T-helper 17 cell (primary cell): ENCODE measurements around the gene HNRNPC. TPM values are rescaled to one million over a fixed set of nuclear protein-coding genes. Genes with fewer than 3 reads are reported as not detected.

Experiments
- ATAC-seq: fragments of 150-1000 bp; cut with Tn5 transposase; 2 replicates; pipeline ENCODE4 v1.10.0; 2021; ENCODE audit warnings: mild to moderate bottlenecking, moderate library complexity
- DNase-seq, 3 donors: peaks; one replicate each; pipeline versions ENCODE4 v3.0.0 to v3.0.0-alpha.2; 2020 to 2021
- H3K9me3 ChIP-seq: one replicate; pipeline ENCODE4 v1.7.0; 2013; ENCODE audit warnings: low read length, mild to moderate bottlenecking; ENCODE audit not compliant: control insufficient read depth, poor library complexity, severe bottlenecking
- H3K27ac Mint-ChIP-seq: one replicate; pipeline ENCODE4 v1.8.0; 2022; ENCODE audit warnings: mild to moderate bottlenecking, moderate library complexity, mixed read lengths
- H3K27me3 Mint-ChIP-seq: one replicate; pipeline ENCODE4 v1.8.0; 2022; ENCODE audit warnings: mixed read lengths
- H3K36me3 Mint-ChIP-seq: one replicate; pipeline ENCODE4 v1.8.0; 2022; ENCODE audit warnings: low read depth, mixed read lengths
- H3K4me1 Mint-ChIP-seq: one replicate; pipeline ENCODE4 v1.8.0; 2022; ENCODE audit warnings: mild to moderate bottlenecking, mixed read lengths
- H3K4me3 Mint-ChIP-seq: one replicate; pipeline ENCODE4 v1.8.0; 2022; ENCODE audit warnings: mild to moderate bottlenecking, moderate library complexity, mixed read lengths
- total RNA-seq, 4 donors: library from RNA in 2 of 4; stranded (reverse) in 2 of 4; gene quantifications; one replicate each; pipeline ENCODE4 v1.2.3 and lab custom pipeline; 2022 to 2026

HNRNPC gene
- total RNA-seq, 2 donors from 2014 or later, result 576 to 580 TPM

- H3K27ac Mint-ChIP-seq, result peak overlapping the region; percentile 34
- ATAC-seq, result no peak
- H3K36me3 Mint-ChIP-seq, result peaks cover 23% of the 10 kb centered on the region
- H3K4me3 Mint-ChIP-seq, result no peak overlapping the region
- no peaks in the 10 kb centered on the region for H3K27me3 Mint-ChIP-seq
- no peak for DNase-seq
- no peaks in the 10 kb centered on the region for H3K9me3 ChIP-seq
- peaks cover 27% of the 10 kb centered on the region for H3K4me1 Mint-ChIP-seq
Observed at GRCh38 chr14:21209185-21209584, 60.1 kb downstream of the HNRNPC start.

DNA sequence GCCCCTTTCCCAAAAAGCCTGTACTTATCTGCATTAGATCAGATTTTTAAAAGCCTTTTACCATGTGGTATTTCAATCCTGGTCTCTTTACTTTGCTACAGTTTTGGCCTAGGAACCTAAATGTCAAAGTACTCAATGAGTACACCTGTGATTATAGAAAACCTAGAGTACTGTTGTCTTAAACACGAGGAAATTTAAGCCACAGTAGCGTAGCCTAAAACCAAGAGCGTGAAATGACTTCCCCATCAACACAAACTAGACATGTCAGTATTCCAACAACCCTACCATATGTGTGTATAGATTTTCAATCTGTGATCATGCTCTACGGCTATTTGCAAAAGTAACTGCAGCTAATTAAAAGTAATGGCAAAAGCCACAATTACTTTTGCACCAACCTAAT, 60.7 kb downstream of the HNRNPC start:
- H3K27me3 Mint-ChIP-seq, result no peaks in the 10 kb centered on the region
- H3K4me1 Mint-ChIP-seq, result peaks cover 28% of the 10 kb centered on the region
- H3K27ac Mint-ChIP-seq, result peak overlapping the region; percentile 66
- H3K36me3 Mint-ChIP-seq, result peaks cover 23% of the 10 kb centered on the region
- ATAC-seq, result no peak
- DNase-seq, result no peak
- H3K9me3 ChIP-seq, result no peaks in the 10 kb centered on the region
- peak overlapping the region; percentile 49 for H3K4me3 Mint-ChIP-seq

DNA sequence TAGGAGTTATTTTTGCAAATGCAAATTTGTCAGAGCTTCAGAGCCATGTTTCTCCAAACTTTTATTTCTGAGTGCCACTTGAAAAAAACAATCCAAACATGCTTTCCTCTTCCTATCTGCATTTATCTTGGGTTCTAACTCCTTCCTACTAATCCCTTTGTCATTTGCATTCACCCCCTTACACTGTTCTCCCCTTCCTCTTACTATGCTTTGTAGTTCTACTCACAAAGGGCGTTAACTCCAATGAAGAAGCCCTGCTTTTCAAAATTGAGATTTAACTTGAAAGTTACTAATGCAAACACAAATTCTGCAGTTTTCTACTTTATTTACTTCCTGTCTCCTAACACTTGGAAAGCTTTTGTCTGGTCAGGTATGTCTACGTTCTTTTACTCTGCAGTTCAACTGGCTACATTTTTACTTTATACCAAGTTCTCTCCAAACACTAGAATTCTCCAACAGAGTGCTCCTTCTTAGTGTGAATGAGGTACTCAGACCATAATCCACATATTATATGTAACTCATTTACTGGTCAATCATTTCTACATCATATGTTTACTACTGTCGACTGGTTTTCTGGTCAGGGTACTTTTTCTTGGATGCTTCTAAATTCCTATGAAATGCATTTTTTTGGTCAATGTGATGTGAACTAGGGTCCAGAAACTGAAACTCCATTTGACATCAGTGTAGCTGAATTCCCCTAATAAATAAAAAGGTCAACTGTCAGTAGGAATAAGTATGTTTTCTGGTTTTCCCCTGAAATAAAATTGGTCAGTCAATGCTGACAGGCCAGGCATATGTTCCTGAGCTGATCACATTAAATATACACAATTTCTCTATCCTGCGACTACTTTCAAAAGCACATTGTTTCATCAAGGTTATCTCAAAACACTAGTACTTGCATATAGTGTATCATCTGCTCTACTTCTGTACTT, 62.2 kb downstream of the HNRNPC start:
- peak overlapping the region; percentile 66 for H3K27ac Mint-ChIP-seq
- H3K4me3 Mint-ChIP-seq, result peak overlapping the region; percentile 56
- H3K9me3 ChIP-seq, result no peaks in the 10 kb centered on the region
- H3K27me3 Mint-ChIP-seq, result no peaks in the 10 kb centered on the region
- H3K36me3 Mint-ChIP-seq, result peaks cover 21% of the 10 kb centered on the region
- H3K4me1 Mint-ChIP-seq, result peaks cover 34% of the 10 kb centered on the region
- DNase-seq, result no peak
- ATAC-seq, result no peak

- H3K27ac Mint-ChIP-seq, result peak overlapping the region; percentile 66
- peaks cover 27% of the 10 kb centered on the region for H3K4me1 Mint-ChIP-seq
- H3K36me3 Mint-ChIP-seq, result peaks cover 13% of the 10 kb centered on the region
Observed at GRCh38 chr14:21205678-21206581, 63.3 kb downstream of the HNRNPC start.

DNA sequence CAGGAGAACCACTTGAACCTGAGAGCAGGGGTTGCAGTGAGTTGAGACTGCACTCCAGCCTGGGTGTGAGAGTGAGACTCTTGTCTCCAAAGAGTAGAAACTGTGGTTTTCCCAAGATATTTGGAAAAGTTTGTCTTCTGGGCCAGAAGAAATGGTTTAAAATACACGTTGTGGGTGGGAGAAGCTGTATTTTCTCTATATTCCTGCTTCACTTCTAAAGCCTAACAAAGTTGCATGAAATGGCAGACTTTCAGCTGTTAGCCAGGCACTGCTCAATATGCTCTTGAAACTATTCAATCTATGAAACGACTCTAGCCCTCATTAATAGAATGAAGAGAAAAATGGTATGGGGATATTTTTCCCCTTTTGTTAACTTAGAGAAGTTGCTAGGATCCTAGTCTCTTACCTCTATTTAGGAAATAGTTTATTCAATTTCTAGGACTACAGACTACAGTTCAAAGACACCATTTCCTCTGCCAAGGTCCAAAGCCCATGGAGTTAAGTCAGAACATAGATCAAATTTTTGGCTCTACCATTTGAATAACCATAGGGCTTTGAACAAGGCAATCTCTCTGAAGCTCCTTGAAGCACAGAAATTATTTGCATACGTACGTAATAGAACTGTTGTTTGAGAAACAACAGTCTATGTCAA, 64.1 kb downstream of the HNRNPC start:
- Mint-ChIP-seq H3K36me3 (peaks cover 11% of the 10 kb centered on the region), H3K4me1 (peaks cover 25% of the 10 kb centered on the region), H3K27ac (peak overlapping the region; percentile 66), H3K27me3 (no peaks in the 10 kb centered on the region), H3K4me3 (no peak overlapping the region)
- no peak for DNase-seq
- no peaks in the 10 kb centered on the region for H3K9me3 ChIP-seq
- ATAC-seq, result no peak

More at GRCh38 chr14:21205678-21206581, 63.3 kb downstream of the HNRNPC start:
- H3K4me3 Mint-ChIP-seq, result peak overlapping the region; percentile 31
- no peaks in the 10 kb centered on the region for H3K9me3 ChIP-seq
- H3K27me3 Mint-ChIP-seq, result no peaks in the 10 kb centered on the region
- ATAC-seq, result no peak
- DNase-seq, result no peak

- ATAC-seq (no peak), DNase-seq (no peak)
- no peaks in the 10 kb centered on the region for H3K9me3 ChIP-seq
- Mint-ChIP-seq H3K4me3 (peak overlapping the region; percentile 60), H3K36me3 (peaks cover 11% of the 10 kb centered on the region), H3K4me1 (peaks cover 27% of the 10 kb centered on the region), H3K27ac (peak overlapping the region; percentile 66), H3K27me3 (no peaks in the 10 kb centered on the region)
Observed at GRCh38 chr14:21204167-21205025, 64.8 kb downstream of the HNRNPC start.

DNA sequence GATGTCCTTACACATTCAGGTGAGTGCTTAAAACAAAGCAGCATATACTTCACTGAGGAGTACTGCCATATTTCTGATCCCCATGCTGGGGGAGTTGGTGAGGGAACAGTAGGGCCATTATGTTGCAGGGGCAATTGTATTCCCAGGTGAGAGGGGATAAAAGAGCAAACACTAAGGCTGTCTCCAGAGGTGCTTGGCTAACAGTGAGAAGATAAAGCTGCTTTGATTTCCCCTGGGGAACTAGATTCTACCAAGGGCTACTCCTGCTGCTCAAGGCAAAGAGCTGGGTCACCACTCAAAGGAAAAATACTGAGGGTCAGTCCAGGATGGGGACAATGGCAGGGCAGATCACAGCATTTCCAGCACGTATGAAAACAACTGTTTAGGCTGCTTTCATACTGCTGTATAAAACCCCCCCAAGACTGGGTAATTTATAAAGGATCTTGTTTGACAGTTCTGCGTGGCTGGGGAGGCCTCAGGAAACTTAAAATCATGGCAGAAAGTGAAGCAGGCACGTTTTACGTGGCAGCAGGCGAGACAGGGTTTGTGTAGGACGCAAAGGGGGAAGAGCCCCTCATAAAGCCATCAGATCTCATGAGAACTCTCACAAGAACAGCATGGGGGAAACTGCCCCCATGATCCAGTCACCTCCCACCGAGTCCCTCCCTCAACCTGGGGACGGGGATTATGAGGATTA, 65.6 kb downstream of the HNRNPC start:
- H3K27me3 Mint-ChIP-seq, result no peaks in the 10 kb centered on the region
- H3K4me3 Mint-ChIP-seq, result peak overlapping the region; percentile 60
- DNase-seq, result no peak
- peaks cover 11% of the 10 kb centered on the region for H3K36me3 Mint-ChIP-seq
- peak overlapping the region; percentile 66 for H3K27ac Mint-ChIP-seq
- H3K4me1 Mint-ChIP-seq, result peaks cover 27% of the 10 kb centered on the region
- peak; percentile 13 for ATAC-seq
- no peaks in the 10 kb centered on the region for H3K9me3 ChIP-seq

DNA sequence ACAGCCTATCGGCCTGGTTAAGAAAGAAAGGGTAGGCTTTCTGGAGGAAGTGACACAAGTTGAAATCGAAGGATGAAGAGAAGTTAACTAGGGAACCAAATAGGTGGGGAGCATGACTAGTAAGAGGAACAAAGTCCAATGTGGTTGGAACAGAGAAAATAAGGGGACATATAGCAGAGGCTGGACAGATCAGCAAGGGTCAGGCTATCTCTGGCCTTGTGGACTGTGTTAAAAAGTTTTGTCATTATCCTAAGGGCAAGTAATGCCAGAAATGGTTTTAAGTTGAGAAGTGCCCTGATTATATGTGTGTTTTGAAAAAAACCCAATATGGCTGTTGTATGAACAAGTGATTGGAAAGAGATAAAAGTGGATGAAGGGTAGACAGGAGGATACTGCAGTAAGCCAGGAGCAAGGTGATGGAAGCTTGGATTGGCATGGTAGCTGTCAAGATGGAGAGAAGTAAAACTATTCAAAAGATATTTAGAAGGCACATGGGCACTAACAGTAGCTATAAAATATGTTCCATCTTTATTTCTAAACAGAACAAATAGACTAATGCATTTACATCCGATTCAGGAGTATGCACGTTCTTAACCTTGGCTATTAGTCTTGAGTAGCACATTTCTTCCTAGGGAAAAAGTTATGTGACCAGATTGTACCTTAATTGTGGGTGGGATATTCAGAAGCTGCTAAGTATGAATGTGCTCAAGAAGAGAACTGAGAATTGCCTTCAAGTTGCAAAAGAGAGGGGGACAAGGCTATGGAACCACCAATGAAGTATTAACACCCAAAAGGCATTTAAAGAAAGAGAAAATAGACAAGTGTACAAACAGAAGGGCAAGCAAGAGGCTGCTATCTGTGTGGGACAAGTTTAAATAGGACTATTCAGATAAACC, 66.5 kb downstream of the HNRNPC start:
- no peaks in the 10 kb centered on the region for H3K27me3 Mint-ChIP-seq
- ATAC-seq, result no peak
- peaks cover 27% of the 10 kb centered on the region for H3K4me1 Mint-ChIP-seq
- H3K4me3 Mint-ChIP-seq, result peak overlapping the region; percentile 60
- no peak for DNase-seq
- H3K27ac Mint-ChIP-seq, result peak overlapping the region; percentile 66
- H3K36me3 Mint-ChIP-seq, result peaks cover 7% of the 10 kb centered on the region
- no peaks in the 10 kb centered on the region for H3K9me3 ChIP-seq

DNA sequence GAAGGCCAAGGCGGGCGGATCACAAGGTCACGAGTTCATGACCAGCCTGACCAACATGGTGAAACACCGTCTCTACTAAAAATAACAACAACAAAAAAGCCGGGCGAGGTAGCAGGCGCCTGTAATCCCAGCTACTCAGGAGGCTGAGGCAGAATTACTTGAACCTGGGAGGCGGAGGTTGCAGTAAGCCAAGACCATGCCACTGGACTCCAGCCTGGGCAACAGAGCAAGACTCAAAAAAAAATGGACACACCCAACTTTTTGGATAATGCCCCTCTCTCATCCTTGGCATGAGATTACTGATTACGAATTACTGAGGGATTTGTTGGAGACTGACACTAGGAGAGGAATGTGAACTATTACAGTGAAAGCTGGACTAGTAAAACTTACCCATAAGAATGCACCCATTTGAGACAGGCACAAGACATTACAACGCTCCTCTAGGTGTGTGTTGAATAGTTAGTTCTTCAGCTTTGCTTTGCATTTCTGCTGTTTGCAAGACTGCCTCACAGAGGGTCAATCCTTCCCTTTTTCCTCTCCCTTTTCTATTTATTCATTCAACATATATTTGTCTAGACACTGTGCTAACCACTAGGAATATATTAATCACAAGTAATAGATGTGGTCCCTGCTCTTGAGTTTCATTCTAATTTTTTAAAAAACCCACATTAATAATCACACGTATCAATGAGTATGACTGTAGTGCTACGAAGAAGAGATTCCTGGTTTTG, 67.3 kb downstream of the HNRNPC start:
- H3K9me3 ChIP-seq, result no peaks in the 10 kb centered on the region
- DNase-seq, result no peak
- peaks cover 22% of the 10 kb centered on the region for H3K4me1 Mint-ChIP-seq
- H3K27ac Mint-ChIP-seq, result peak overlapping the region; percentile 59
- H3K27me3 Mint-ChIP-seq, result no peaks in the 10 kb centered on the region
- H3K36me3 Mint-ChIP-seq, result peaks cover 2% of the 10 kb centered on the region
- H3K4me3 Mint-ChIP-seq, result no peak overlapping the region
- ATAC-seq, result no peak

DNA sequence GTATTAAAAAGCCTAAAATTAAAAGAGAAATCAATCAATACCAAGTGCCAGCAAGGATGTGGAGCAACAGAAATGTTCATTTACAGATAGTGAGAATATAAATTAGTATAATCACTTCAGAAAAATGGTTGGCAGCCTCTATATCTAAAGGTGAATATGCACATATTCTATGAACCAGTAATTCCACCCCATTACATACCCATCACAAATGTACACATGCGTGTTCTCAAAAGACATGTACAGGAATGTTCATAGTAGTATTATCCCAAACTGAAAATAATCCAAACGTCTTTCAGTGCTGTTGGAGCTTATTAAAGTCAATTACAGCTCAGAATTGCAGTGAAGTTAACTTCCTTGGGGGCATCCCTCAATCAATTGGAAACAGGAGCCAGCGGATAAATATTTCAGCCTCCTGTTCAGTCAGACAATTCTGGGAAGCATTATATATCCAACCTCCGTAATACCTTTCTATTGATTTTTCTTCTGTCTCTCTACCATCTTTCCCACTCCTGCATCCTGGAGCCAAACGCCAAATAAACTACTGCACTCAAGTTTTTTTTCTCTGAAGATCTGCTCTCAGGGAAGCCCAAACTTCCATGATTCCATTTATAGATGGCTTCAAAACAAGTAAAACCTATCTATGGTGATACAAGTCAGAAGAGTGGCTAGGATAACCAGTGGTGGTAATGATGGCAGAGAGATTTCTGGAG, 68.3 kb downstream of the HNRNPC start:
- peaks cover 19% of the 10 kb centered on the region for H3K4me1 Mint-ChIP-seq
- ATAC-seq (no peak), DNase-seq (no peak)
- H3K36me3 Mint-ChIP-seq, result no peaks in the 10 kb centered on the region
- no peaks in the 10 kb centered on the region for H3K27me3 Mint-ChIP-seq
- H3K4me3 Mint-ChIP-seq, result no peak overlapping the region
- H3K9me3 ChIP-seq, result no peaks in the 10 kb centered on the region
- peak overlapping the region; percentile 59 for H3K27ac Mint-ChIP-seq
